Activated CD8-positive, alpha-beta T cell treated with anti-CD3 and anti-CD28 coated beads for 36 hours (primary cell): ENCODE results near the gene PCNX2. TPM values are rescaled to one million over a fixed set of nuclear protein-coding genes. Genes with fewer than 3 reads are reported as not detected.
A peak's percentile ranks its signal among the peaks of the same experiment; 100 is the strongest.

Source experiments
- ATAC-seq: fragments of 200-7000 bp; cut with Tn5 transposase; one replicate; pipeline ENCODE4 v1.10.0; 2021; ENCODE audit warnings: mild to moderate bottlenecking, moderate library complexity
- CTCF ChIA-PET: fragments of 350-600 bp; sonication (Branson Sonifier 250); formaldehyde crosslinking; loops from one replicate; lab custom pipeline; 2021; ENCODE audit warnings: antibody characterized with exemption; lab: Charles Lee
- POLR2A ChIA-PET: fragments of 350-600 bp; sonication (Branson Sonifier 250); formaldehyde crosslinking; loops from one replicate; lab custom pipeline; 2021; ENCODE audit warnings: antibody characterized with exemption; lab: Charles Lee
- DNase-seq: peaks from one replicate; pipeline ENCODE4 v3.0.0-alpha.2; 2020
- H3K27ac Mint-ChIP-seq: one replicate; pipeline ENCODE4 v1.8.0; 2021; ENCODE audit warnings: mild to moderate bottlenecking, mixed read lengths
- H3K27me3 Mint-ChIP-seq: one replicate; pipeline ENCODE4 v1.8.0; 2021; ENCODE audit warnings: mixed read lengths
- H3K36me3 Mint-ChIP-seq: one replicate; pipeline ENCODE4 v1.8.0; 2021; ENCODE audit warnings: low read depth, mixed read lengths
- H3K4me1 Mint-ChIP-seq: one replicate; pipeline ENCODE4 v1.8.0; 2021; ENCODE audit warnings: low read depth, mixed read lengths
- H3K4me3 Mint-ChIP-seq: one replicate; pipeline ENCODE4 v1.8.0; 2021; ENCODE audit warnings: mild to moderate bottlenecking, moderate library complexity, mixed read lengths
- H3K9me3 Mint-ChIP-seq: one replicate; pipeline ENCODE4 v1.8.0; 2021; ENCODE audit warnings: mixed read lengths
- intact Hi-C: fragments of 100-400 bp; cut with micrococcal nuclease; formaldehyde crosslinking; loops from one replicate; pipeline ENCODE4 v1.10.0; 2022
- total RNA-seq, 2 experiments: library from RNA; stranded (reverse); gene quantifications; one replicate each; pipeline ENCODE4 v1.2.3, GENCODE V29; 2021
- TF ChIP-seq, protein P1 (sequence below): fragments of 200-600 bp; IDR thresholded peaks from one replicate; pipeline ENCODE4 v1.8.0; 2022; ENCODE audit warnings: antibody characterized with exemption, mild to moderate bottlenecking

PCNX2 gene
- total RNA-seq, 2 experiments from 2014 or later = 14.4 to 14.9 TPM

DNA sequence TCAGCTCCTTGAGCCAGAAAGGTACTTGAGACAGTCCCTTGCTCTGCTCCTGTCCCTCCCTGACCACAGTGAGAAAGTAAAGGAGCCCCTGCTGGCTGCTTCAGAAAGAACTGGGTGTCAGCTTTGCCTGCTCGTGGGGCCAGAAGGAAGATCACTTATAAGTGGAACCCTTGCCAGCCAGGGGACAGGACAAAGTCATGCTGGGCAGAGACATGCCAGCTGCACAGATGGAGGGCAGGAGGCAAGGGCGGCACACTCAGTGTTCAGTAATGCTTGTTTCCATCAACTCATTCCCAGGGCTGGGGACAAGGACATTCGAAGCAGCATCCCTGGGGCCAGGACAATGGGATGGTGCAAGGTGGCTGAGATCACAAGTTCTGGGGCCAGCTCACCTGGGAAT, 303.3 kb downstream of the PCNX2 start:
- ATAC-seq (no peak), DNase-seq (no peak)
- Mint-ChIP-seq H3K9me3 (peaks cover 20% of the 10 kb centered on the region), H3K27me3 (no peaks in the 10 kb centered on the region), H3K36me3 (peaks cover 46% of the 10 kb centered on the region), H3K4me1 (no peaks in the 10 kb centered on the region), H3K27ac (no peak overlapping the region), H3K4me3 (no peak overlapping the region)
- TF ChIP-seq, protein P1, sequence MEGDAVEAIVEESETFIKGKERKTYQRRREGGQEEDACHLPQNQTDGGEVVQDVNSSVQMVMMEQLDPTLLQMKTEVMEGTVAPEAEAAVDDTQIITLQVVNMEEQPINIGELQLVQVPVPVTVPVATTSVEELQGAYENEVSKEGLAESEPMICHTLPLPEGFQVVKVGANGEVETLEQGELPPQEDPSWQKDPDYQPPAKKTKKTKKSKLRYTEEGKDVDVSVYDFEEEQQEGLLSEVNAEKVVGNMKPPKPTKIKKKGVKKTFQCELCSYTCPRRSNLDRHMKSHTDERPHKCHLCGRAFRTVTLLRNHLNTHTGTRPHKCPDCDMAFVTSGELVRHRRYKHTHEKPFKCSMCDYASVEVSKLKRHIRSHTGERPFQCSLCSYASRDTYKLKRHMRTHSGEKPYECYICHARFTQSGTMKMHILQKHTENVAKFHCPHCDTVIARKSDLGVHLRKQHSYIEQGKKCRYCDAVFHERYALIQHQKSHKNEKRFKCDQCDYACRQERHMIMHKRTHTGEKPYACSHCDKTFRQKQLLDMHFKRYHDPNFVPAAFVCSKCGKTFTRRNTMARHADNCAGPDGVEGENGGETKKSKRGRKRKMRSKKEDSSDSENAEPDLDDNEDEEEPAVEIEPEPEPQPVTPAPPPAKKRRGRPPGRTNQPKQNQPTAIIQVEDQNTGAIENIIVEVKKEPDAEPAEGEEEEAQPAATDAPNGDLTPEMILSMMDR = no peak
- ChIA-PET POLR2A (no interaction called here), CTCF (interaction anchor here (1.1 kb wide), 1 partner anchor 39 kb away, joined by 3 read pairs; no protein-coding TSS in a partner anchor)
- intact Hi-C loops = no loop called here

DNA sequence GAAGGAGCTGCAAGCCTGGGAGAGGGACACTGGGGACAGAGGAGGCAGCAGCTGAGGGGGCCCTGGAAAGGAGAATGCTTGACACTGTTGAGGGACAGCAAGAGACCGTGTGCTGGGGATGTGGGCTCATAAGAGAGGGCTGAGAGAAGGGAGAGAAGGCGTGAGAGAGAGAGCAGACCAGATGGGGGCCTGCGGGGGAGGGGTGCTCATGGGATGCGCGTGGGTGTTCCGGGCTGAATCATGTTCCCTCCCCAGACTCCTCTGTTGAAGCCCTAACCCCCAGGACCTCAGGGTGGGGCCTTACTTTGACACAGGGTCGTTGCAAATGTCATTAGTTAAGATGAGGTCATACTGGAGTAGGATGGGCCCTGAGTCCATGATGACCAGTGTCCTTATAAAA, 304.3 kb downstream of the PCNX2 start:
- Mint-ChIP-seq H3K36me3 (peaks cover 38% of the 10 kb centered on the region), H3K27me3 (no peaks in the 10 kb centered on the region), H3K9me3 (peaks cover 20% of the 10 kb centered on the region), H3K27ac (no peak overlapping the region), H3K4me1 (no peaks in the 10 kb centered on the region), H3K4me3 (no peak overlapping the region)
- peak; percentile 12 for DNase-seq
- intact Hi-C loops = no loop called here
- TF ChIP-seq, protein P1 = no peak
- POLR2A ChIA-PET = no interaction called here
- no peak for ATAC-seq
- CTCF ChIA-PET = interaction anchor here (1.1 kb wide), 1 partner anchor 38 kb away, joined by 3 read pairs; no protein-coding TSS in a partner anchor

DNA sequence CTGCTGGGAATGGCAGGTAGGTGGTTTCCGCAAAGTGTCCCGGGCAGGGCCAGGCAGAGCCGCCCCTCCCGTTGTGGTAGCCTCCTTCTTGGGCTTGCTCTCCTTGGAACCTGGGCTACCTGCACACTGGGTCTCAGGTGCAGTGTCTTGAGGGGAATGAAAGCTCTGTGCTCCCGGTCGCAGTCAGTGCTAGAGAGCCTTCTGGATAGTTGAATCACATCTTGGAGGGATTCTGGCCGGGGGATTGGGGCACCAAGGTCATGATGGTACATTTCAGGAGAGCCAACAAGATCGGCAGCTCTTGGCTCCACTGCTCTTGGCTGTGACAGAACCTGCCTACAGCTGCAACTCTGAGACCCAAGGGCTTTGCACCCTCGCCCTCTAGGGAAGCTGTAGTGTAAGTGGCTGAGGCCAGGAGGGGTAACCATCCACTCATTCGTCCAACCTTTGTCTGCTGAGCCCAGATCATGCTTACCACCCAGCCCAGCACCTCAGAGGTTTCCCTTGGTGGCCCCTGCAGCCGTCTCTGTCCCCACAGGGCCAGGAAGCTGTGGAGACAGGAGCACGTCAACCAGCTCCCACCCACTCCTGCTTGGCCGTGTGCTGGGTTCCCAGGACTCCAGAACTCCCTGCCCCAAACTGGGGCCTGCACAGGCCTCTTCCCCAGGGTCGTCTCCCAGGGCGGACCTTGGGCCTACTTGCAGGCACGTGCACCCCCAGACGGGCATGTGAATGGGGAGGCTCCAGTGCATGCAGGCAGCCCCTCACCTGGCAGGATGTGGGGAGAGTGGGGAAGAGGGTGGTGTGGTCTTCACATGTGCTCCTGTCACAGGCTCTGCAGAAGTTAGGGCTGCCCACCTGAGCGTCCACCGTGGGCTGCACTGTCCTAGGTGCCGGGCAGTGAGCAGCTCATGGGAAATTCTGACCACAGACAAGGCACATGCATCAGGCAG, 305.1 kb downstream of the PCNX2 start:
- DNase-seq (no peak), ATAC-seq (no peak)
- Mint-ChIP-seq H3K27me3 (no peaks in the 10 kb centered on the region), H3K4me1 (no peaks in the 10 kb centered on the region), H3K36me3 (peaks cover 34% of the 10 kb centered on the region), H3K27ac (no peak overlapping the region), H3K9me3 (peaks cover 20% of the 10 kb centered on the region), H3K4me3 (no peak overlapping the region)
- TF ChIP-seq, protein P1 = no peak
- POLR2A ChIA-PET = no interaction called here
- intact Hi-C loops = no loop called here
- CTCF ChIA-PET = interaction anchor here (0.9 kb wide), 1 partner anchor 12 kb away, joined by 3 read pairs; no protein-coding TSS in a partner anchor

DNA sequence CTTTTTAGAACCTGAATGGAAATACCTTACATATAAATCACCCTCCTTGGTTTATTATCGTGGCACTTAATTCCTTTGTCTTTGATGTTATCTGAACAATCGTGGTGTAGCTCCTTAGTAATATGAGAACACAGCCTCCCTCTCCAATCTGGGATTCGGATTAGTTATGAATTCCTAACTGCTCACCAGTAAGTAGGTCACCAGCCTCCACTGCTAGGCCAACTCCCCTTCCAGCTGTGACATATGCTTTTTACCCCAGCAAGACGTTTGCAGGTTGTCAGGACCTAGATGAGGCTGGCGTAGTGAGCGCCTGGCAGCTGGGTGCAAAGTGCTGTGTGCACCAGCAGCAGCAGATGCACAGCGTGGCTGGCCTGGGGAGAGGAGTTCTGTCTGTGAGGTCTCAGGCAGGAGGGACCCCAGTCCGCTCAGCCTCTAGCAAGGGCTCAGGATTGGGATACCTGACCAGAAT, 306.9 kb downstream of the PCNX2 start:
- ChIA-PET POLR2A (no interaction called here), CTCF (no interaction called here)
- Mint-ChIP-seq H3K4me1 (no peaks in the 10 kb centered on the region), H3K4me3 (no peak overlapping the region), H3K36me3 (peaks cover 18% of the 10 kb centered on the region), H3K27me3 (no peaks in the 10 kb centered on the region), H3K9me3 (peaks cover 6% of the 10 kb centered on the region), H3K27ac (no peak overlapping the region)
- intact Hi-C loops = no loop called here
- TF ChIP-seq, protein P1 = no peak
- ATAC-seq (no peak), DNase-seq (no peak)

DNA sequence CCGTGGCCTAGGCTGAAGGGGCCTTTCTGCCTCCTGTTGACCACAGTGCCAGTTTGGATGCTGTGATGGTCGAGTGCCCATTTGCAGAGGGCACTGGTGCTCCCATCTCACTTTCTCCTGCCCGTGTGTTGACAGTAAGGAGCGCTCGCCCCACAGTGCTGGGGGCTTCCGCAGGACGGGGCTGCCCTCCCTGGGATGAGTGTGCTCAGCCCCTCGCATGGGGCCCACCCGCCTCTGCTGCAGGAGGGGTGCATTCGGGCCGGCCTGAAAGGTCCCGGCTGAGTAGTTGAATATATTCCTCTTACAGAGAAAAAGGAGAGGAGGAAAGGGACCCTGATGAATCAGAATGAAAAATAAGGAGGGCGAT, 307.8 kb downstream of the PCNX2 start:
- Mint-ChIP-seq H3K36me3 (peaks cover 10% of the 10 kb centered on the region), H3K4me1 (no peaks in the 10 kb centered on the region), H3K9me3 (no peaks in the 10 kb centered on the region), H3K4me3 (no peak overlapping the region), H3K27me3 (no peaks in the 10 kb centered on the region), H3K27ac (no peak overlapping the region)
- CTCF ChIA-PET = no interaction called here
- intact Hi-C loops = no loop called here
- DNase-seq (no peak), ATAC-seq (no peak)
- TF ChIP-seq, protein P1 = no peak
- POLR2A ChIA-PET = no interaction called here
